Endothelial cell (in vitro differentiated cells): ENCODE measurements around the gene CARD8. TPM values are rescaled to one million over a fixed set of nuclear protein-coding genes. Genes with fewer than 3 reads are reported as not detected.
A peak's percentile ranks its signal among the peaks of the same experiment; 100 is the strongest.
"Not testable (repeated sequence)": the region's sequence is repeated elsewhere in the genome, so short reads cannot be mapped to it uniquely, and the experiment has no call there.

Source experiments
- DNase-seq: peaks from one replicate; pipeline ENCODE4 v3.0.0; 2021; ENCODE audit warnings: low spot score
- H3K27ac Mint-ChIP-seq: one replicate; pipeline ENCODE4 v1.8.0; 2021; ENCODE audit warnings: mixed read lengths, inconsistent platforms; ENCODE audit not compliant: unreplicated experiment
- H3K27me3 Mint-ChIP-seq: one replicate; pipeline ENCODE4 v1.8.0; 2021; ENCODE audit warnings: mild to moderate bottlenecking, moderate library complexity, mixed read lengths, inconsistent platforms; ENCODE audit not compliant: unreplicated experiment
- H3K36me3 Mint-ChIP-seq: one replicate; pipeline ENCODE4 v1.8.0; 2021; ENCODE audit warnings: mild to moderate bottlenecking, low read depth, mixed read lengths, inconsistent platforms; ENCODE audit not compliant: unreplicated experiment
- H3K4me1 Mint-ChIP-seq: one replicate; pipeline ENCODE4 v1.8.0; 2021; ENCODE audit warnings: mild to moderate bottlenecking, mixed read lengths, inconsistent platforms; ENCODE audit not compliant: unreplicated experiment
- H3K4me3 Mint-ChIP-seq: one replicate; pipeline ENCODE4 v1.8.0; 2021; ENCODE audit warnings: mild to moderate bottlenecking, mixed read lengths, inconsistent platforms; ENCODE audit not compliant: unreplicated experiment
- H3K9me3 Mint-ChIP-seq: one replicate; pipeline ENCODE4 v1.8.0; 2021; ENCODE audit warnings: mixed read lengths, inconsistent platforms; ENCODE audit not compliant: unreplicated experiment
- CTCF ChIP-seq: fragments of 200-600 bp; sonication (generic); IDR thresholded peaks from one replicate; pipeline ENCODE4 v1.5.0; 2021; ENCODE audit warnings: antibody characterized with exemption; ENCODE audit not compliant: unreplicated experiment
- total RNA-seq: library from RNA; stranded (reverse); fragmentation: NEBNext Ultra II Directional; extraction: Animal tissue kit (Norgen Biotek cat#: 25700); gene quantifications from one replicate; pipeline ENCODE4 v1.2.1, GENCODE V29; 2021; ENCODE audit not compliant: unreplicated experiment

The CARD8 gene
- total RNA-seq, 1 donor from 2014 or later, result 210 TPM

GRCh38 chr19:48260359-48260714 is 4.6 kb upstream of the CARD8 start:
- TF ChIP-seq CTCF, result peak; percentile 9
- not testable (repeated sequence) for H3K27me3 Mint-ChIP-seq, H3K9me3 Mint-ChIP-seq, H3K27ac Mint-ChIP-seq, H3K36me3 Mint-ChIP-seq, DNase-seq, H3K4me3 Mint-ChIP-seq
- peaks cover 19% of the 10 kb centered on the region for H3K4me1 Mint-ChIP-seq

GRCh38 chr19:48258992-48259391 is 3.3 kb upstream of the CARD8 start:
- DNase-seq, H3K4me3 Mint-ChIP-seq, H3K9me3 Mint-ChIP-seq, H3K27ac Mint-ChIP-seq, H3K27me3 Mint-ChIP-seq, H3K36me3 Mint-ChIP-seq: not testable (repeated sequence)
- peaks cover 27% of the 10 kb centered on the region for H3K4me1 Mint-ChIP-seq

- Mint-ChIP-seq H3K9me3 (no peaks in the 10 kb centered on the region), H3K27me3 (peaks cover 4% of the 10 kb centered on the region), H3K36me3 (no peaks in the 10 kb centered on the region), H3K4me3 (peak overlapping the region; percentile 17), H3K27ac (peak overlapping the region; percentile 96), H3K4me1 (peaks cover 31% of the 10 kb centered on the region)
- no peak for TF ChIP-seq CTCF
- no peak for DNase-seq
These were observed 2.6 kb upstream of the CARD8 start for GRCh38 chr19:48258350-48258749.

GRCh38 chr19:48254529-48254970 is 1.2 kb downstream of the CARD8 start:
- Mint-ChIP-seq H3K9me3 (no peaks in the 10 kb centered on the region), H3K4me3 (peak overlapping the region; percentile 74), H3K4me1 (peaks cover 55% of the 10 kb centered on the region), H3K27ac (peak overlapping the region; percentile 74), H3K36me3 (peaks cover 8% of the 10 kb centered on the region), H3K27me3 (peaks cover 4% of the 10 kb centered on the region)
- DNase-seq, result no peak
- no peak for TF ChIP-seq CTCF

GRCh38 chr19:48253999-48254398 is 1.7 kb downstream of the CARD8 start:
- no peak for TF ChIP-seq CTCF
- H3K9me3 Mint-ChIP-seq, result no peaks in the 10 kb centered on the region
- H3K27ac Mint-ChIP-seq, result peak overlapping the region; percentile 74
- peaks cover 4% of the 10 kb centered on the region for H3K27me3 Mint-ChIP-seq
- H3K4me1 Mint-ChIP-seq, result peaks cover 56% of the 10 kb centered on the region
- H3K4me3 Mint-ChIP-seq, result peak overlapping the region; percentile 74
- no peak for DNase-seq
- peaks cover 11% of the 10 kb centered on the region for H3K36me3 Mint-ChIP-seq

- peaks cover 60% of the 10 kb centered on the region for H3K4me1 Mint-ChIP-seq
- no peaks in the 10 kb centered on the region for H3K9me3 Mint-ChIP-seq
- H3K27me3 Mint-ChIP-seq, result peaks cover 4% of the 10 kb centered on the region
- peaks cover 16% of the 10 kb centered on the region for H3K36me3 Mint-ChIP-seq
- no peak overlapping the region for H3K27ac Mint-ChIP-seq
- DNase-seq, result no peak
- TF ChIP-seq CTCF, result no peak
- peak overlapping the region; percentile 42 for H3K4me3 Mint-ChIP-seq
These were observed 3.1 kb downstream of the CARD8 start for GRCh38 chr19:48252609-48253008.
